ENCODE data around the gene TUBB2A.
A peak's percentile ranks its signal among the peaks of the same experiment; 100 is the strongest.

Gene TUBB2A

GRCh38 chr6:3157131-3157933 is at the start of gene TUBB2A:
Gene TUBB2A (minus strand): TSS chr6:3157544. CDS start chr6:3157463, 81 bp downstream.
- no peak for DNase-seq (ENCODE audit: low read depth)
- no peak for TF ChIP-seq CTCF (conservative IDR thresholded peaks at IDR 0.05; ENCODE audit: low read depth, low read length)
- peak within 1 kb of the TSS; percentile 90 for H3K4me3 ChIP-seq (ENCODE audit: low read length)

GRCh38 chr6:3206339-3207015 is 49.1 kb upstream of the TUBB2A start:
- no peak overlapping the region for H3K4me3 ChIP-seq (ENCODE audit: low read length)
- peak; percentile 2 for TF ChIP-seq CTCF (conservative IDR thresholded peaks at IDR 0.05; ENCODE audit: low read depth, low read length)
- no peak for DNase-seq (ENCODE audit: low read depth)

DNA sequence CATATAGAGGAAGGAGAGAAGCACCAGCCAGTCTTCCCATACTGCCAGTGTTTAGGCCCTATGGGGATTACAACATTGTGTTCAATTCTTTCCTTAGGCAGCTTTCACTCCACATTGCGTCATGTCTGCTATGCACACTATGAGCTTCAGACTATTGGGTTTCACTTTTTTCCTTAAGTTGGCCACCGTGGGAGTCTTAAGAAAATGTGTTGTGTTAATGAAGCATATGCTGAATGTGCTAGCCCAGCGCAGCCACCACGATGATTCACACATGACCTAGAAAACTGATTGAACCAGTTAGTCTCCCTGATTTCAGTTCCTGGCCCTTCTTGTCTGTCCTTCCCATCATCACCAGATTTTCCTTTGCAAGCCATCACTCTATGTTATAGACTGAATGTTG is 48.6 kb upstream of the TUBB2A start:
- DNase-seq (ENCODE audit: low read depth): peak; percentile 52
- TF ChIP-seq CTCF (conservative IDR thresholded peaks at IDR 0.05; ENCODE audit: low read depth, low read length): no peak
- no peak overlapping the region for H3K4me3 ChIP-seq (ENCODE audit: low read length)

GRCh38 chr6:3204921-3205320 is 47.6 kb upstream of the TUBB2A start:
- no peak overlapping the region for H3K4me3 ChIP-seq (ENCODE audit: low read length)
- DNase-seq (ENCODE audit: low read depth): no peak
- TF ChIP-seq CTCF (conservative IDR thresholded peaks at IDR 0.05; ENCODE audit: low read depth, low read length): no peak

- DNase-seq (ENCODE audit: low read depth): no peak
- TF ChIP-seq CTCF (conservative IDR thresholded peaks at IDR 0.05; ENCODE audit: low read depth, low read length): no peak
- H3K4me3 ChIP-seq (ENCODE audit: low read length): no peak overlapping the region
Measured at GRCh38 chr6:3202999-3203696, 45.8 kb upstream of the TUBB2A start.

- no peak for TF ChIP-seq CTCF (conservative IDR thresholded peaks at IDR 0.05; ENCODE audit: low read depth, low read length)
- H3K4me3 ChIP-seq (ENCODE audit: low read length): no peak overlapping the region
- no peak for DNase-seq (ENCODE audit: low read depth)
Measured at GRCh38 chr6:3201388-3201787, 44.0 kb upstream of the TUBB2A start.
